Stromal cell of bone marrow (primary cell): ENCODE data around the gene OBP2B.
"Not testable (repeated sequence)": the region's sequence is repeated elsewhere in the genome, so short reads cannot be mapped to it uniquely, and the experiment has no call there.

ENCODE experiments used
- DNase-seq: peaks from one replicate; pipeline ENCODE4 v3.0.0-alpha.2; 2012; ENCODE audit warnings: low read depth

OBP2B gene

DNA sequence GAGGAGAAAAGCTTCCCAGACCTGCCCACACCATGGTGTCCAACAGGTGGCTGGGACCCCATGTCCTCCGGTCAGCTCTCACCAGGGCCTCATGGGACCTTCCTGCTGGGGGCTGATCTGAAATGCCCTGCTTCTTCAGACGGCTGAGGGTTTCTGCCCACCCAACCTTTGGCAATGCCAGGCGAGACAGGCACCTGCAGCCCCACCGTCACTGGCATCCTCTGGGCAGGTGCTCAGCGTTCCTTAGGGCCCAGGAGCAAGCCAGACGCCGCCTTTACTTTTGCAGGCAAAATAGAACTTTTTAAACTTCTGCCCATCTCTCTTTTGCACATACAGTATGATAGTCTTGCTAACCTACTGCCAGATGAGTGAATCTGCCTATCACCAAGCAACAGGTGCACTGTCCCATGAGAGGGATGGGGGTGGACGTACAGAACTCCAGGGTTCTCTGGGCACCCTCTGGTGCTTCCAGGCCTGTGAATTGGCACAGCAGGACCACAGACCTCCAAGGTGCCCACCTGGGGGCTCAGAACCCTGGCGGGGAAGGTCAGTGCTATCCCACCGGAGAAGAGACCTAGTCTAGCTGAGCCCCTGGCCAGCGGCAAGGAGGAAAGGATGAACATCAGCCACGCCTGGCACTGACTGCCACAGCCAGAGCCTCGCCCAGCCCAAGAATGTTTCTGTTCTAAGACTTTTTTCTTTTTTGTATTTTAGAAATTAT is 7.5 kb downstream of the OBP2B start:
- no peak for DNase-seq

- no peak for DNase-seq
Measured at GRCh38 chr9:133200631-133201030, 8.4 kb downstream of the OBP2B start.

- DNase-seq = no peak
Measured at GRCh38 chr9:133199648-133200321, 9.3 kb downstream of the OBP2B start.

- DNase-seq = no peak
Measured at GRCh38 chr9:133195029-133195428, 14.0 kb downstream of the OBP2B start.

DNA sequence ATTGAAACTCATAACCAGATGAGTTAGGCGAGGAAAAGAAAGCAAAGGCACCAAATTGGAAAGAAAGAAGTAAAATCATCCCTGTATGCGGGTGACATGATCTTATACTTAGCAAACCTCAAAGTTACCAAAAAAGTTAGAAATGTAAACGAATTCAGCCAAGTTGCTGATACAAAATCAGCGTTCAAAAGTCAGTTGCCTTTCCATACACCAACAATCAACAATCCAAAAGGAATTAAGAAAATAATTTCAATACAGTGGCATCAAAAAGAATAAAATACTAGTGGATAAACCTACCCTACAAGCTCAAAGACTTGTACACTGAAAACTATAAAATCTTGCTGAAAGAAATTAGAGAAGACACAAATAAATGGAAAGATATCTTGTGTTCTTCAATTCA is 14.5 kb downstream of the OBP2B start:
- DNase-seq = no peak

DNA sequence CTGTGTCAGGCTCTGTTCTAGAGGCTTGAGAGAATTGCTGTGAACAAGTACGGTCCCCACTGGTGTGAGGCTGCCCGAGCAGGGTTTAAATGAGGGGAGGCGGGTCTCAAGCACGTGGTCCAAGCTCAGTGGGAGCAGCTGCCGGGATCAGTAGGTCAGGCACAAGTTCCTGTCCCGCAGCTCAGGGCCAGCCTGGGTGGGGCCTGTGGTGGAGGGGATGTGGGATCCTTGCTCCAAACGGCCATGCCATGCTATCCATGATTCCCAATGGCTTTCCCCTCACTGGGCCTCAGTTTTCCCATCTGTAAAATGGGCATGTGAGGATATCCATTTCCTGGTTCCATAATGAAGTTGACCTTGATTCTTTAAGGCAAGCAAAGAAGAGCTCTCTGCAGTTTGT is 17.1 kb downstream of the OBP2B start:
- no peak for DNase-seq

DNA sequence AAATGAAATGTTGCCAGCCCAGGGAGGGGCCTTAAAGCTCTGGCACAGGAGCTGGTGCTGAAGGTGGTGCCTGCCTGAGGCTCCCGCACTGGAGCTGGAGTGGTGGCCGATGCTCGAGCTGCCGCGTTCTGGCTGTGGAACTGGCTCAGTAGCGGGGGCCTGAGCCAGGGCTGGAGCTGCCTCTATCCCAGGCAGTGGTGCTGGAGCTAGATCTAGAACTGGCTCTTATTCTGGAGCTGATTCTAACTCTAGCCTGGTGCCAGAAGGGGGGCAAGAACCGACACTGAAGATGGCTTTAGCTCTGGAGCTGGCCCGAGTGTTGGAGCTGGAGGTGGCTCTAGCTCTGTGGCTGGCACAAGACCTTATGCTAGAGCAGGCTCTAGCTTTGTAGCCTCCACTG is 19.2 kb downstream of the OBP2B start:
- no peak for DNase-seq

GRCh38 chr9:133188843-133189180 is 20.2 kb downstream of the OBP2B start:
- no peak for DNase-seq

- no peak for DNase-seq
Measured at GRCh38 chr9:133188006-133188842, 20.8 kb downstream of the OBP2B start.

GRCh38 chr9:133187561-133188005 is 21.5 kb downstream of the OBP2B start:
- DNase-seq = no peak

DNA sequence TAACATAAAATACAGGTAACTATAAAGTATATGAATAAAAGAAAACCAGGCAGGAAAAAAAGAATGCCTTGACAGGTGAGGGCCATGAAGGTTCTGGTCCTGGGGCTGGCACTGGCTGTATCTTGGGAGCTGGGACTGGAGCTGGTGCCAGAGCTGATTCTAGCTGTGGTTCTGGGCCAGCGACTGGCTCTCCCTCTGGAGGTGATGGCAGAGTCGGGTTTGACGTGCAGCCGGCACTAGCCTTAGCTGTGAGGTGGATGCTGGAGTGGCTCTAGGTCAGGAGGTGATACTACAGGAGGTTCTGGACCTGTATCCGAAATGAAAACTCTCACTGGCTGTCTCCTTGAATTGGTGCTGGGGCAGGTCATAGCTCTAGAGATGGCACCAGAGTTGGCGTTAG is 22.3 kb downstream of the OBP2B start:
- DNase-seq = no peak

- peak; percentile 57 for DNase-seq
Measured at GRCh38 chr9:133184971-133185370, 24.1 kb downstream of the OBP2B start.

DNA sequence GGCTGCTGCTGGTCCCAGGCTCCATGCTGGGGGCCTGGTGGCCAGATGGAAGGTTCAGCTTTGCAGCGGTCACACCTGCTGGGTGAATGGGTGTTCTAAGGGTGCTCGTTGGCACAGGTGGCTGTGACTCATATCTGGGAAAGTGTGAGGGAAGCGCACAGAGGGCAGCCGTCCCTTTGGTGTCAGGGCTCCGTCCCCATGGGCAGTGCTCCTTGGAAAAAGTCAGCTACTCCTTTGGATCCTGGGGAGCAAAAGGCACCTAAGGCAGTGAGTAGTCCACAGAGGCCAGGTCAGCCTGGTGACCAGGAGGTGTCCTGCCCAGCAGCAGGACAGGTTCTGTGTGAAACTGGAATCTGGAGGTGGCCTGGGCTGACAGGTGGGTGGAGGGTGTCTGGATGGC is 26.9 kb downstream of the OBP2B start:
- no peak for DNase-seq

- no peak for DNase-seq
Measured at GRCh38 chr9:133181561-133181960, 27.5 kb downstream of the OBP2B start.

DNA sequence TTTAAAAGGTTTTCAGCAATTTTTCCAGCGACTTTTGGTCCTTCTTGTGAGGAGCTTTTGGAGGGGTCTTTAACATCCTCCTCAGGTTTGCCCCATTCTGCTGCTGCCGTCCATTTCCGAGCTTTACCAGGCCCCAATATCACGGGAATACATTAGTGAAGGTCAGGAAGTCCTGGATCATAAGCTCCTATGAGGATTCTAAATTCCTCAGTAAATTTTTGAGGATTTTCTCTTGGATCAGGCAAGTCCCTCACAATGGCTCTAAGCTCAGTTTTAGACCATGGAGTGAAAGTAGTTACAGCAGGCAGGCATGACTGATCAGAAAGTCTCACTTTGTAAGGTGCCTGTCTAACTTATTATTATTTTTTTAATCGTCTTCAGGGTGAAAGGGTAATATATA is 28.1 kb downstream of the OBP2B start:
- DNase-seq = no peak

GRCh38 chr9:133173056-133173455 is 36.0 kb downstream of the OBP2B start:
- no peak for DNase-seq

DNA sequence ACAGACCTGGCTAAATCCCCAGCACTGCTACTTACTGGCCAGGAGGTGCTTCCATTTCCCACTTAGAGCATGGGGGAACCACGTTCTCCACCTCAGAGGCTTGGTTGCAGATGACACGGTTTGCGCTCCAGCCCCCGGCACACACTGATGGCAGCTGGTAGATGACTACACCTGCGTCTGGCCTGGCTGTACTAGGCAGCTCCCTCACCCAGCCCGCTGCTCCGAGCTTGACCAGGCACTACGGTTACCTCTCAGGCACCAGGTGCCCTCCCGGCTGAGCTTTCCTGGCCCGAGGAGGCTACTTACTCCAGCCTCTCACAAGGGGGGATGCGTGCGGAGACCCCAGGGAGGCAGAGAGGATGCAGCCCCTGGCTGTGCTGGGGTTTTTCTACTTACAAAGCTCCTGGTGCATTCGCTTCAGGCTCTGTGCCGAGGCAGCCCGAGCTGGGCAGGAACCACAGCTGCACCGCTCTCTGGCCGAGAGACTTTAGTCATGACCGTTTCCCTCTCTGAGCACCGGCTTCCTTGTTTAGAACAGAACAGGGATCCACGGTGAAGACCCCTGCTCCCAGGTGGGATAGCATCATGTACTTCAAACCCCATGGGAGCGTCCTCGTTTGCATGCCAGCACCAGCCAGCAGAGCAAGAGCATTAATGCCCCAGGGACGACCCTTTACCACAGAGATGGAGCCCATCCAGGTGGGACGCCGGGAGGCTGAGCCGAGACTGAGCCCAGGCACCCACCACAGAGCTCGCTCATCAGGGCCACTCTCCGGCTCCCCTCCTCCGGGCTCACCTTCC is 37.7 kb downstream of the OBP2B start:
- no peak for DNase-seq

GRCh38 chr9:133170716-133171115 is 38.3 kb downstream of the OBP2B start:
- no peak for DNase-seq

DNA sequence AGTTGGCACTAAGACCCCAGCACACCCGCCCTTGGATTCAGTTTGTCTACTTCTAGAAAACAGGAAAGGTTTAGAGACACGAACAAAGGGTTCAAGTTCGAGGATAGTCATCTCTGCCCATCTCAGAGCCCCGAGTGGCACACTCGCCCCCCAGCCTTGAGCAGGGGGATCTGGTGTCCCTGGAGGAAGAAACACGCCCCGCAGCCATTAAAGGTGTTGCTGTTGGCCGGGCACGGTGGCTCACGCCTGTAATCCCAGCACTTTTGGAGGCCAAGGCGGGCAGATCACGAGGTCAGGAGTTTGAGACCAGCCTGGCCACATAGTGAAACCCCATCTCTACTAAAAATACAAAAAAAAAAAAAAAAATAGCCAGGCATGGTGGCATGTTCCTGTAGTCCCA is 39.4 kb downstream of the OBP2B start:
- not testable (repeated sequence) for DNase-seq

- DNase-seq = no peak
Measured at GRCh38 chr9:133169102-133169501, 39.9 kb downstream of the OBP2B start.

- no peak for DNase-seq
Measured at GRCh38 chr9:133168432-133168831, 40.6 kb downstream of the OBP2B start.

DNA sequence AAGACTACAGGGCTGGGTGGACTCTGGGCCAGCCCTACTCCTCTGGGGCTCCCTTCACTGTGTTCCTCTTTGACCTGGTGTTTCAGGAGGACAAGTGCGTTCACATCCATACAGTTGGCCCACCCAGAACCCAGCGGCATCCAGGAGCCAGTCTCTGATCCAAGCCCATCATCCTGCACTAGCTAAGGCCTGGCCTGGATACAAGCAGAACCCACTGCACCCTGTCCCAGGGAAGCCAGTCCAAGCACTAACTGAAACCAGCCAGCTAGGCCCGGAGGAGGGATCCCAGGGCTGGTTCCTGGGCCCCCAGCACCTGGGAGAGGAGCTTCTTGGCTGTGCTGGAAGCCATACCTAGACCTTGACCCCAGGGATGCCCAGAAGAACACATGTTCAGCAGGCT is 41.3 kb downstream of the OBP2B start:
- no peak for DNase-seq
